HepG2 (cell line): ENCODE results near the gene TMEM190. TPM values are rescaled to one million over a fixed set of nuclear protein-coding genes. Genes with fewer than 3 reads are reported as not detected.

Source experiments
- BRCA1 ChIP-seq: sonication (generic); formaldehyde crosslinking; IDR thresholded peaks from 2 replicates; pipeline ENCODE4 v1.4.0; 2020; ENCODE audit warnings: missing genetic modification reagents
- HMGXB3 ChIP-seq: sonication (generic); formaldehyde crosslinking; IDR thresholded peaks from 2 replicates; pipeline ENCODE4 v1.4.0; 2020; ENCODE audit warnings: missing genetic modification reagents, borderline replicate concordance
- KLF12 ChIP-seq: sonication (generic); formaldehyde crosslinking; IDR thresholded peaks from 2 replicates; pipeline ENCODE4 v1.4.0; 2020; ENCODE audit warnings: missing genetic modification reagents, borderline replicate concordance
- NBN ChIP-seq: fragments of 450-650 bp; conservative IDR thresholded peaks from 2 replicates; pipeline ENCODE4 v1.6.1; 2017
- NFYC ChIP-seq: IDR thresholded peaks from 2 replicates; pipeline ENCODE4 v1.6.1; 2016; ENCODE audit warnings: missing genetic modification reagents, missing compliant biosample characterization
- PBX3 ChIP-seq: sonication (generic); formaldehyde crosslinking; IDR thresholded peaks from 2 replicates; pipeline ENCODE4 v1.8.1; 2023; ENCODE audit warnings: missing genetic modification reagents, inconsistent platforms, borderline replicate concordance
- POLR2AphosphoS5 ChIP-seq: IDR thresholded peaks from 2 replicates; pipeline ENCODE4 v1.6.1; 2012; ENCODE audit warnings: low read depth, low read length
- PRDM10 ChIP-seq: sonication (generic); formaldehyde crosslinking; IDR thresholded peaks from 2 replicates; pipeline ENCODE4 v1.4.0; 2020; ENCODE audit warnings: low read depth, missing genetic modification reagents
- SP5 ChIP-seq: IDR thresholded peaks from 2 replicates; pipeline ENCODE4 v1.6.1; 2016; ENCODE audit warnings: low read depth, borderline replicate concordance
- ZBTB25 ChIP-seq: IDR thresholded peaks from 2 replicates; pipeline ENCODE4 v1.6.1; 2018; ENCODE audit warnings: missing genetic modification reagents
- ZFX ChIP-seq: sonication (generic); formaldehyde crosslinking; IDR thresholded peaks from 2 replicates; pipeline ENCODE4 v1.4.0; 2020; ENCODE audit warnings: mild to moderate bottlenecking, low read depth, missing genetic modification reagents, moderate library complexity
- ZFY ChIP-seq: sonication (generic); formaldehyde crosslinking; IDR thresholded peaks from 2 replicates; pipeline ENCODE4 v1.4.0; 2020; ENCODE audit warnings: missing genetic modification reagents
- ZNF232 ChIP-seq: sonication (generic); formaldehyde crosslinking; IDR thresholded peaks from 2 replicates; pipeline ENCODE4 v1.4.0; 2020; ENCODE audit warnings: missing genetic modification reagents, borderline replicate concordance
- ZNF710 ChIP-seq: sonication (generic); formaldehyde crosslinking; IDR thresholded peaks from 2 replicates; pipeline ENCODE4 v1.5.0; 2020; ENCODE audit warnings: mild to moderate bottlenecking, missing genetic modification reagents, borderline replicate concordance
- ZNF724P ChIP-seq: sonication (generic); formaldehyde crosslinking; IDR thresholded peaks from 2 replicates; pipeline ENCODE4 v1.8.0; 2022; ENCODE audit warnings: missing genetic modification reagents, borderline replicate concordance
- ZNF891 ChIP-seq: sonication (generic); formaldehyde crosslinking; IDR thresholded peaks from 2 replicates; pipeline ENCODE4 v1.5.0; 2020; ENCODE audit warnings: mild to moderate bottlenecking, missing genetic modification reagents
- polyA plus RNA-seq, 8 experiments: library from polyadenylated mRNA; depleted of rRNA in 3 of 8; stranded (reverse) in 7 of 8; unstranded in 1 of 8; fragments of >200 nt; fragmentation: Illumina TruSeq in 4 of 8; extraction: Trizol in 4 of 8; gene quantifications; 2 replicates each; pipeline versions ENCODE4 v1.2.1 to v1.2.3, GENCODE V29; 2011 to 2016; ENCODE audit warnings: low read depth in 4 of 8, missing spikeins in 1 of 8, mixed read lengths in 1 of 8; ENCODE audit not compliant: insufficient read depth in 1 of 8
- total RNA-seq, 5 experiments: library from RNA; depleted of rRNA; stranded (reverse); fragments of >200 nt; fragmentation: Illumina TruSeq; extraction: Trizol; gene quantifications; 2 replicates each; pipeline ENCODE4 v1.2.3, GENCODE V29; 2016; ENCODE audit warnings: low read depth in 1 of 5

The TMEM190 gene
- total and polyA plus RNA-seq, 2 of the 13 experiments (the other 11 are each of a cell fraction or from before 2014, with no cell fraction given): 0.35 to 0.83 TPM

GRCh38 chr19:55384920-55385723 is 8.5 kb downstream of the TMEM190 start (continued):
- 0 out of 2 replicates have a peak, but pooled peaks have one; percentile 8 for TF ChIP-seq PRDM10 (CRISPR knock-in tag)
- TF ChIP-seq NBN: no peak
- TF ChIP-seq ZFX (CRISPR knock-in tag): peak; percentile 58
- 0 out of 2 replicates have a peak, but pooled peaks have one; percentile 40 for TF ChIP-seq ZNF710 (CRISPR knock-in tag)
- TF ChIP-seq PBX3 (CRISPR knock-in tag): no peak
- TF ChIP-seq POLR2AphosphoS5: peak; percentile 52
- TF ChIP-seq KLF12 (CRISPR knock-in tag): no peak
- no peak for TF ChIP-seq SP5 (CRISPR knock-in tag)
- TF ChIP-seq ZNF724P (CRISPR knock-in tag): no peak
- peak; percentile 39 for TF ChIP-seq NFYC (CRISPR knock-in tag)
- TF ChIP-seq HMGXB3 (CRISPR knock-in tag): no peak
- TF ChIP-seq ZFY (CRISPR knock-in tag): peak; percentile 53; the same call in 1 of the 2 replicates
- TF ChIP-seq ZBTB25 (CRISPR knock-in tag): no peak
- TF ChIP-seq ZNF891 (CRISPR knock-in tag): peak; percentile 64; the same call in 1 of the 2 replicates
- TF ChIP-seq ZNF232 (CRISPR knock-in tag): 0 out of 2 replicates have a peak, but pooled peaks have one; percentile 47
- no peak for TF ChIP-seq BRCA1 (CRISPR knock-in tag)
